GM06990 (cell line): ENCODE measurements around the gene IFNG-AS1.

Source experiments
- DNase-seq: peaks from one replicate; pipeline ENCODE4 v3.0.0-alpha.2; 2011; ENCODE audit not compliant: insufficient read length; ENCODE audit errors: extremely low read depth
- H3K27me3 ChIP-seq: replicated peaks from 2 replicates; pipeline ENCODE4 v1.6.0; 2011; ENCODE audit warnings: low read length; ENCODE audit not compliant: control insufficient read depth, insufficient read depth
- H3K36me3 ChIP-seq: 2 replicates; pipeline ENCODE4 v1.5.1; 2011; ENCODE audit warnings: low read length; ENCODE audit not compliant: control insufficient read depth, insufficient read depth
- H3K4me3 ChIP-seq: replicated peaks from 2 replicates; pipeline ENCODE4 v1.5.1; 2011; ENCODE audit warnings: low read depth, mild to moderate bottlenecking, control low read depth, low read length
- TF ChIP-seq, protein P1 (sequence below): IDR thresholded peaks from 2 replicates; pipeline ENCODE4 v1.5.1; 2011; ENCODE audit warnings: low read length, control low read depth, mild to moderate bottlenecking, inconsistent platforms; ENCODE audit not compliant: insufficient read depth, poor library complexity, severe bottlenecking

IFNG-AS1 gene

GRCh38 chr12:67989184-67989920 lies at the start of gene IFNG-AS1:
Gene IFNG-AS1, plus strand, starts transcription at chr12:67989447.
- H3K4me3 ChIP-seq, result peak within 1 kb of the TSS; percentile 56

GRCh38 chr12:67939611-67940010 lies 49.6 kb upstream of the IFNG-AS1 start:
- TF ChIP-seq, protein P1, sequence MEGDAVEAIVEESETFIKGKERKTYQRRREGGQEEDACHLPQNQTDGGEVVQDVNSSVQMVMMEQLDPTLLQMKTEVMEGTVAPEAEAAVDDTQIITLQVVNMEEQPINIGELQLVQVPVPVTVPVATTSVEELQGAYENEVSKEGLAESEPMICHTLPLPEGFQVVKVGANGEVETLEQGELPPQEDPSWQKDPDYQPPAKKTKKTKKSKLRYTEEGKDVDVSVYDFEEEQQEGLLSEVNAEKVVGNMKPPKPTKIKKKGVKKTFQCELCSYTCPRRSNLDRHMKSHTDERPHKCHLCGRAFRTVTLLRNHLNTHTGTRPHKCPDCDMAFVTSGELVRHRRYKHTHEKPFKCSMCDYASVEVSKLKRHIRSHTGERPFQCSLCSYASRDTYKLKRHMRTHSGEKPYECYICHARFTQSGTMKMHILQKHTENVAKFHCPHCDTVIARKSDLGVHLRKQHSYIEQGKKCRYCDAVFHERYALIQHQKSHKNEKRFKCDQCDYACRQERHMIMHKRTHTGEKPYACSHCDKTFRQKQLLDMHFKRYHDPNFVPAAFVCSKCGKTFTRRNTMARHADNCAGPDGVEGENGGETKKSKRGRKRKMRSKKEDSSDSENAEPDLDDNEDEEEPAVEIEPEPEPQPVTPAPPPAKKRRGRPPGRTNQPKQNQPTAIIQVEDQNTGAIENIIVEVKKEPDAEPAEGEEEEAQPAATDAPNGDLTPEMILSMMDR, result no peak
- DNase-seq, result no peak
- Histone ChIP-seq H3K4me3 (no peak overlapping the region), H3K36me3 (no peaks in the 10 kb centered on the region), H3K27me3 (no peaks in the 10 kb centered on the region)

More at GRCh38 chr12:67989184-67989920, at the start of gene IFNG-AS1:
- Histone ChIP-seq H3K27me3 (no peaks in the 10 kb centered on the region), H3K36me3 (no peaks in the 10 kb centered on the region)
- TF ChIP-seq, protein P1, result no peak
- peak; percentile 30 for DNase-seq

DNA sequence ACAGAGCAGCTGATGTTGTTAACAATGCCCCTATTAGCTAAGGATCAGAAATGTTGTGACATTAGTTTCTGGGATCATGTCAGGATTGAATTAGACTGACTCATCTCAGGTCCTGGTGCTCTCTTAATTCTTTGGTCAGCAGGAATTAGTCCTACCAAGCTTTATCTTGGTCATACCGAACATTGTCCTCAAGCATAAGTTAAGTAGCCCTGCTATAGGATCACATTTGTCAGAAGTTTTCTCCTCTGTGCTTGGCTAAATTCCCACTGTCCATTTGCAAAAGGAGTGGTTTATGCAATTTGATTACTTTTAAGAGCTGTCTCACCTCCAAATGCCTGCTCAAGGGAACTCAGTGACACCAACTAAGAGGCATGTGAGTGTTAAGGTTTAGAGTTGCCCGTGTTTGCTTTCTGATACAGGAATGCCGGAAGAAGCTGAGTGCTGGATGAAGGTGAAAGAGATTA lies 48.4 kb upstream of the IFNG-AS1 start:
- DNase-seq, result no peak
- Histone ChIP-seq H3K36me3 (no peaks in the 10 kb centered on the region), H3K4me3 (no peak overlapping the region), H3K27me3 (no peaks in the 10 kb centered on the region)
- TF ChIP-seq, protein P1, result no peak

GRCh38 chr12:67942724-67943123 lies 46.5 kb upstream of the IFNG-AS1 start:
- no peak for DNase-seq
- Histone ChIP-seq H3K36me3 (no peaks in the 10 kb centered on the region), H3K4me3 (no peak overlapping the region), H3K27me3 (no peaks in the 10 kb centered on the region)
- TF ChIP-seq, protein P1, result no peak

DNA sequence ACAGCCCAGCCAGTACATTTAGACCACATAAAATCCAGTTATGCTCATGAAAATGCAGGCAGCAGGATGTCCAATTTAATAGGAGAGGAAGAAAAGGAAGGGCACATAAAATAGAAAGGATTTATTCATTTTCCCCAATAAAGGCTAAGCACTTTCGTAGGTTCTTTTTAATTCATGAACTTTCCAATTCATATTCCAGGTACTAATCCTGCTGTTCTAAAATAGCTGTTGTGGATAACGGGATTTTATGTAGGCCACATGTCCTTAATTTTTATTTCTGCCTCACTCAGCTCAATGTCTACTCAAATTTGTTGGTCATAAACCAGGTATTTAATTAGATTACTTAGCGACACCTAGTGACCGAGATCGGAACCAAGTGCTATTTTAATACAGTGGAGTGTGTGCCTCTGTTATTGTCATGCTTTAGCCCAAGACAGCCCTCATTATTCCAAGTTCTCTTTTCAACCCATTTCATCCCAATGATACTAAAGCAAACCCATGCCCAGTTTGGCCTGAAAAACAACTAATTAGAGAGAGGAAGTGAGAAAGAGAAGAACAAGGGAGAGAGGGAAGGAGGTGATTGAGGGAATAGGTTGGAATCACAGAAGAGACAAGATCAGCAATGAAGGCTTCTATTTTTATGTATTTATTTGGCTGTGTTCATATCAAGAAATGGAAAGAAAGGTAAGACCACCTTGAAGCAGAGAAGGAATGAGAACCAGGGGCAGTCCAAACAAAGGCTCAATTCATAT lies 45.9 kb upstream of the IFNG-AS1 start:
- Histone ChIP-seq H3K36me3 (no peaks in the 10 kb centered on the region), H3K27me3 (no peaks in the 10 kb centered on the region), H3K4me3 (no peak overlapping the region)
- TF ChIP-seq, protein P1, result peak; percentile 47
- DNase-seq, result peak; percentile 10
